Measurements from ENCODE around the gene LMF2.
"Not testable (repeated sequence)": the region's sequence is repeated elsewhere in the genome, so short reads cannot be mapped to it uniquely, and the experiment has no call there.

The LMF2 gene

DNA sequence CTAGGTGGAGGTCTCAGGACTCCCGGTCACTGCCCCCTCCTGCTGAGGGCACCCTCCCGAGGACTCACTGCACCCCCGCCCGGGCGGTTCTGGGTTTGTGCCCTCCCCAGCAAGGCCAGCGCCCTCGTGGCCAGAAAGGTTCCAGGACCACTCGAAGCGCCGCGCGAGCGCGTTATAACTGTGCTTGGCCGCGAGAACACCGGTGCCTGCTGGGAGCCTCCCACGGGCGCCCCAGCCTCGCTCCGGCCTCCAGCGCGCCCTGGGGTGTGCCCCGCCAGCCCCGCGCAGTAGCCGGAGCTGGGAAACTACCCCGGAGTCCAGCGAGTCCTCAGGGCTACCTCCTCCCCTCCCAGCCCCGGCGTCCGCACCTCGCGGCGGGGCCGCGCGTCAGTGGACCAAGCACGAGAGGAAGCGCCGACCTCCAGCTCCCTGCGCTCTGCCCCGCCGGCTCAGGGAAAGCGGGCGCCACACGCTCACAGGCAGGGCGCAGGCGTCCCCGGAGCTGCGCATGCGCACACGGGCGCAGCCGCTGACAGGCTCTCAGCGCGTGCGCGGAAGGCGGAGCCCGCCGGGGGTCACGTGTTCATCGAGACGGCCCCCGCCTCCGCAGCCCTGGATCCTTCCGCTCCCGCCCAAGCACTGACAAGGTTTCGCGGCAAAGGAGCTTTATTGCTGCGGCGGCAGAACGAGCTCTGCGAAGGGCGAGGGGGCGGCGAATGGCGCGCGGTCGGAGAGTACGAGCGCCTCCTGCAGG is 17.8 kb upstream of the LMF2 start, which contains the start of gene SCO2:
Gene SCO2 (minus strand): TSS at position 495 of the 754 bp plus-strand sequence. CDS start 1,187 bp downstream, outside the sequence.
- DNase-seq (ENCODE audit: low read depth, low spot score): peak; percentile 87
- H3K27ac ChIP-seq: peak within 1 kb of the TSS; percentile 77

DNA sequence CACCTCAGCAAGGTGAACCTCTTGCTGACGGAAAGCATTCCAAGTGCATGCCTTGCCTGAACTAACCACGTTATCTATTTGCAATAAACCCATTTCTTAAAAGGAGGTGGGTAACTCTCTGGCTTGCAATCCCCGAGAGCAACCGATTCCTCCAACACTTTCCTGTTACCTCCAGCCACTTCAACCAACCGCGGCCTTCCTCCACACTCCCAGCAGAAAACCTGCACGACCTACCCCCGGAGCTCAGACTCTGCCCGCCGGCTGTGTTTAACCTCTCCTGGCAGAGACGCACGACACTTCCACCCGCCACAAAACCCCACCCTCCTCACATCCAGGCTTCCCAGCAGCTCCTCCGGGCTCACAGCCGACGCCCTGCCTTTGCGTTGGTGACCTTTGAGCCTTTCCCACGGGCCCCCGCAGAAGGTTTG is 17.2 kb upstream of the LMF2 start:
- no peak for DNase-seq (ENCODE audit: low read depth, low spot score)
- peak overlapping the region; percentile 77 for H3K27ac ChIP-seq

DNA sequence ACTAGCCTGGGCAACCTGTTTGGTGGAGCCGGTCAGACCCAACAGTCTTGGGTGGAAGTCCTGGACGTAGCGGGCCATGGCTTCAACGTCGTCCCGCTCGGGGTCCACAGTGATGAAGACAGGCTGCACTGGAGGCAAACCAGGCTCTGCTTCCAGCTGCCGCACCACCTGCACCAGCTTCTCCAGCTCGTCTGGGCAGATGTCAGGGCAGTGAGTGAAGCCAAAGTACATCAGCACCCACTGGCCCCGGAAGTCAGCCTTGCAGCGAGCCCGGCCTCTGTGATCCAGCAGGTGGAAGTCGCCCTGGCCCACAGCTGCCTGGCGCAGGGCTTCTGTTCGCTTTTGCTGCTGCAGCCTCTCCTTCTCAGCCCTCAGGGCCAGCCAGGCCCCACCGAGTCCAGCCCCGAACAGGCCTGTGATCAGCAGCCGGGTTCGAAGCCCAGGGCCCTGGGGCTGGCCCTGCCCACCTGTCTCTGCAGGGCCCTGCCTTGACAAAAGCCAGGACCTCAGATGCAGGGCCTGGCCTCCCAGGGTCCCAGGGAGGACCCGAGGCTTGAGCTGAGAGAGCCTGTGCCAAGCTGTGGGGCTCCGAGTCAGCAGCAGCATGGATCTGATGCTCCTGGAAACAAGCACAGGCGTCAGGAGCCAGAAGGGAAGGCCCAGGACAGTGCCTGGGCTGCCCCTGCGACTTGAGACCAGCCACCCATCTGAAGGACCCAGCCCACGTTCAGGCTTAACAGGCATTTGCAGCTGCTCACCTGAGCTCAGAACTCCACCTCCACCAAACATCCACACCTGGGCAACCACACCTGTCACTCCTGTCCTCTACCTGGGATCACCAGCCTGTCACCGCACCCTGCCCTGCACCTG is 16.5 kb upstream of the LMF2 start:
- DNase-seq (ENCODE audit: low read depth, low spot score): no peak
- peak overlapping the region; percentile 77 for H3K27ac ChIP-seq

DNA sequence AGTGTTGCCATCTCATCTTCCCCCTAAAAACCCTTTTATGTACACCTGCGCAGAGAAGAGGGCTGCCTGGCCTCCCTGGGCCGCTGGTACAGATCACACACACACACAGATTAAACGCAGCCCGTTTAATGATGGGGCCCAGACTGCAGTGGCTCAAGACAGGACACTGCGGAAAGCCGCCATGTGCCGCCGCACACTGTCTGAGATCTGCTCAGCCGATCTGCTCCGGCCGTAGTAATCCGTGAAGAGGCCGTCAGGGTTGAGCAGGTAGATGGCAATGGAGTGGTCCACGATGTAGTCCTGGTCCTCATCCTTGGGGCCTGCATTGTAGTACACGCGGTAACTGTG is 15.9 kb upstream of the LMF2 start:
- no peak for DNase-seq (ENCODE audit: low read depth, low spot score)
- no peak overlapping the region for H3K27ac ChIP-seq

DNA sequence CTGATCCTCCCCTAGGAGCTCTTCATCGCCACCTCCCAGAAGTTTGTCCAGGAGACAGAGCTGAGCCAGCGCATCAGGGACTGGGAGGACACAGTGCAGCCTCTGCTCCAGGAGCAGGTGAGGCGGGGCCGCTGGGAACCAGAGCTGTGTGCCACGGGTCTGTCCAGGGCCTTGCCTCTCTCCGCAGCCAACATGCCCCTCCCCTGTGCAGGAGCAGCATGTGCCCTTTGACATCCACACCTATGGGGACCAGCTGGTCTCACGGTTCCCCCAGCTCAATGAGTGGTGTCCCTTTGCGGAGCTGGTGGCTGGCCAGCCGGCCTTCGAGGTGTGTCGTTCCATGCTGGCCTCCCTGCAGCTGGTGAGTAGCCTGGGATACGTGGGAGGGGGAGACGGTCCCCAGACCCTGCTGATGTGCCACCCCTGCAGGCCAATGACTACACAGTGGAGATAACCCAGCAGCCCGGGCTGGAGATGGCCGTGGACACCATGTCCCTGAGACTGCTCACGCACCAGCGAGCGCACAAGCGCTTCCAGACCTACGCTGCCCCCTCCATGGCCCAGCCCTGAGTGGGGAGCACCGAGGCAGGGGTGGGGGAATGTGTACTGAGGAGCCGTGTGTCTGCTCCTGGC is 15.4 kb upstream of the LMF2 start:
- H3K27ac ChIP-seq: no peak overlapping the region
- no peak for DNase-seq (ENCODE audit: low read depth, low spot score)

DNA sequence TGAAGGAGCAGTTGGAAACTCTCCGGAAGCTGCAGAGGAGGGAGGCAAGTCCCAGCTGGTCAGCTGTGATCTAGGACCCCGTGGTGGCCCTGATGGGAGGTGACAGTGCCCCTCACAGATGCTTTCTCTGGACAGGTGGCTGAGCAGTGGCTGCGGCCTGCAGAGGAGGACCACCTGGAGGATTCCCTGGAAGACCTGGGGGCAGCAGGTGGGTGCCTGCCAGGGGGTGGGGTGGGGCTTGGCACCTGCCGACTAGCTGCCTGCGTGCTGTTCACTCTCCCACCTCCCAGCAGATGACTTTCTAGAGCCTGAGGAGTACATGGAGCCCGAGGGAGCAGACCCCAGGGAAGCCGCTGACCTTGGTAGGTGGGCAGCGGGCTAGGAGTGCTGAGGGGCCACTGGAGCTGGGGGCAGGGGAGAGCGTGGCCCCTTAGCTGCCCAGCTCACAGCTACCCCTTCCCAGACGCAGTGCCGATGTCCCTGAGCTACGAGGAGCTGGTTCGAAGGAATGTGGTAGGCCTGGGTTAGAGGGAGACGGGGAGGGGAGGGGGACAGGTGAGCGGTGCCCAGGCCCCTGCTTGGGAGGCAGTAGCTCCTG is 14.8 kb upstream of the LMF2 start:
- no peak for DNase-seq (ENCODE audit: low read depth, low spot score)
- H3K27ac ChIP-seq: no peak overlapping the region

DNA sequence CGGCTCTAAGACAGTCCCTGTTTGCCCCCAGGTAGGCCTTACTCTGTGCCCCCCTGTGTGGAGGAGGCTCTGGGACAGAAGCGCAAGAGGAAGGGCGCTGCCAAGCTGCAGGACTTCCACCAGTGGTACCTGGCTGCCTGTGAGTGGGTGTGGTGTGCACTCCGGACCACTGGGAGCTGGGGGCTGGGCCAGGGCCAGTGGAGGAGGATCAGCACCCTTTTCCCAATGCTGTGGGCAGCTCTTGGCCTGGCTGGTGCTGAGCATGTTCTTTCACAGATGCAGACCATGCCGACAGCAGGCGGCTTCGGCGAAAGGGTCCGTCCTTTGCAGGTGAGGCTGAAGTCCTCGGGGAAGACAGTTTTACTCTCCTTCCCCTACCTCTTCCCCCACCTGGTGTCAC is 14.2 kb upstream of the LMF2 start:
- H3K27ac ChIP-seq: no peak overlapping the region
- DNase-seq (ENCODE audit: low read depth, low spot score): no peak

DNA sequence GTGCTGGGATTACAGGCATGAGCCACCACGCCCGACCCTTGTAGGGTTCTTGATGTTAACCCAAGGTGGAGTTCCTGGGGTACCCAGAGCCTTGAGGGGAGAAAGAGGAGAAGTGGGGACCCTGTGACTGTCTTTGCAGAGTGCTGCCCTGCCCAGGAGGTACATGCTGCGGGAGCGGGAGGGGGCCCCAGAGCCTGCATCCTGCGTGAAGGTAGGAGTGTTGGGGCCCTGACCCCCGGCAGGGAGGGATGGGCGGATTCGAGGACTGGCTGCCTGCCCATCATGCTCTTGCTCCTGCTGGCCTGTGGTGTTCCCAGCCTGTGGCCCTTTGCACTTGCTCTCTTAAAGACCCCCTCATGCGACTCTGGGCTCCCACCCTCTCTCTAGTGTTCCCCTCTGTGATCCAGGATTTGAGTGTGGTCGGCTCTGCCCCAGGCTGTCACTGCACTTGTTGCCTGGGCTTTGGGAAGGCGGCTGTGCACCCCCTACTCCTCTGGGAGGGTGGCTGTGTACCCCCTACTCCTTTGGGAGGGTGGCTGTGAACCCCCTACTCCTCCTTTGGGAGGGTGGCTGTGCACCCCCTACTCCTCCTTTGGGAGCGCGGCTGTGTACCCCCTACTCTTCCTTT is 13.4 kb upstream of the LMF2 start:
- DNase-seq (ENCODE audit: low read depth, low spot score): no peak
- H3K27ac ChIP-seq: no peak overlapping the region

DNA sequence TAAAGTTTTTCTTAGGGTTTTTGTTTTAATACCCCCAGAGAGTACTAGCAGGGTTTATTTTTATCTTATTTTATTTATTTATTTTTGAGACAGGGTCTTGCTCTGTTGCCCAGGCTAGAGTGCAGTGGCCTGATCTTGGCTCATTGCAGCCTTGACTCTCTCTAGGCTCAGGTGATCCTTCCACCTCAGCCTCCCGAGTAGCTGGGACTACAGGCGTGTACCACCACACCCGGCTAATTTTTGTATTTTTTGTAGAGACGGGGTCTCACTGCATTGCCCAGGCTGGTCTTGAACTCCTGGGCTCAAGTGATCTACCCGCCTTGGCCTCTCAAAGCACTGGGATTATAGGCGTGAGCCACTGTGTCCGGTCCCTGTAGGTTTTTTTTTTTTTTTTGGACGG is 12.7 kb upstream of the LMF2 start:
- DNase-seq (ENCODE audit: low read depth, low spot score); H3K27ac ChIP-seq: not testable (repeated sequence)

DNA sequence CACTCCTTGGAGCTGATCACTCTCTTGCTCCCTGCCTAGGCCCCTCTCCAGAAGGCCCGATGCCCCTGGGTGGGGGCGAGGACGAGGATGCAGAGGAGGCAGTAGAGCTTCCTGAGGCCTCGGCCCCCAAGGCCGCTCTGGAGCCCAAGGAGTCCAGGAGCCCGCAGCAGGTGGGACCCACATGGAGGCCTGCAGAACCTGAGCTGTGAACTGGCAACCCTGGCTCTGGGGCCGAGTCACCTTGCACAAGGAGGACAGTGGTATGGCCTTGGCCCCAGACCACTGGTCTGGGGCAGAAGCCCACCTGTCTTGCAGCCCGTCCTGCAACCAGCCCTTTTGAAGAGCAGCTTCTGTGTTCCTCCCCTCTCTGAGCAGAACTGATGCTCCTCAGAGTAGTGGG is 11.6 kb upstream of the LMF2 start:
- no peak for DNase-seq (ENCODE audit: low read depth, low spot score)
- H3K27ac ChIP-seq: no peak overlapping the region

DNA sequence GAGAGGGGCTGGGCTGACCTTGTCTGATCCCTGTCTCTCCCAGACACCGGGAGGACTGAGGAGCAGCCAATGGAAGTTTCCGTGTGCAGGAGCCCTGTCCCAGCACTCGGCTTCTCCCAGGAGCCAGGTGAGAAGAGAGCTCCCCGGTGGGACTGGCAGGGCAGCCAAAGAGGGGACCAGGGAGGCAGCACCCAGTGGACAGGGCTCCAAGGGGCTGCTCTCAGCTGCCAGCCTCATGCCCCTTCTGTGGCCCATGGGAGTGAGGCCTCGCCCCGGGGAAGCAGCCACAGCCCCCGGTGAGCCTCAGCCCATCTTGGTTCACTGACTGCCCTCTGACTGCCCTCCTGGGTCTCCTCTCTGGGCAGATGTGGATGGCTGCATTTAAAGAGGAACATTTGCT is 11.1 kb upstream of the LMF2 start:
- no peak overlapping the region for H3K27ac ChIP-seq
- no peak for DNase-seq (ENCODE audit: low read depth, low spot score)

DNA sequence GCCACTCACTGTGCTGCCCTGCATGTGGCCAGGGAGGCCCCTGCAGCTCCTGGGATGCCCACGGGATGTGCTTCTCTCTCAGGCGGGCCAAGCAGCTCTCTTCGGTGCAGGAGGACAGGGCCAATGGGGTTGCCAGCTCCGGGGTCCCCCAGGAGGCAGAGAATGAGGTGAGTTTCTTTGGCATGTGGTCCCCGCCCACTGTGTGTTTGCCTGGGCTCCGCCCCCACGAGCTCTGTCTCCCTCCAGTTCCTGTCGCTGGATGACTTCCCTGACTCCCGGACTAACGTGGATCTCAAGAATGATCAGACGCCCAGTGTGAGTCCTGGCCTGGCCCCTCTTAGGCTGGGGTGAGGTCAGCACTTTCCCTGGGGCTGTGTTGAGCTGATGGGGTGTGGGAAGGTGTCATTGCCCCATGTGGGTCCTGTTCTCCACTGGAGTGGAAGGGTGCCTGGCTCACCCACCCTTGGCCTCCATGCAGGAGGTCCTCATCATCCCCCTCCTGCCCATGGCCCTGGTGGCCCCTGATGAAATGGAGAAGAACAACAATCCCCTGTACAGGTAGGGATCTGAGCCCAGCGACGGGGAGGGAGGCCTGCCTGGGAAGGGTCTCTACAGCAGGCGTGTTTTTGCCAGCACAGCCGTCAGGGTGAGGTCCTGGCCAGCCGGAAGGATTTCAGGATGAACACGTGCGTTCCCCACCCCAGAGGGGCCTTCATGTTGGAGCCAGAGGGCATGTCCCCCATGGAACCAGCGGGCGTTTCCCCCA is 10.2 kb upstream of the LMF2 start:
- no peak for DNase-seq (ENCODE audit: low read depth, low spot score)

DNA sequence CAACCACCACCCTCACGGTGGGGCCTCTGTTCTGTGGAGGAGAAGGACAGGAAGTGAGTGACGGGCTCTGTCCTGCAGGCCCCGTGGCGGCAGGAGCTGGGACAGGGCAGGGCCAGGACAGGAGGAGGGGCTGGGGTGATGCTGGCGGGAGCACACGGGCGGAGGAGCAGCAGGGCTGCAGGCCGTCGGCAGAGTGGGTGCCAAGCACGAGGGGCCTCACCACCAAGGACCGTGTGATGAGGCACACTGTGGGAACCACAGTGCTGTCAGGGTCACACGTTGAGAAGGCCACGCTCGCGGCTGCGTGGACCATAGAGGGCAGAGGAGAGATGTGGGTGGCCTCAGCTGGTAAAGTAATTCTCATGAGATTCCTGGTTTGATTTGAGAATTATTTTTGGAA is 9.4 kb upstream of the LMF2 start:
- no peak for DNase-seq (ENCODE audit: low read depth, low spot score)
- no peak overlapping the region for H3K27ac ChIP-seq

More for the DNA sequence above, 10.2 kb upstream of the LMF2 start:
- no peak overlapping the region for H3K27ac ChIP-seq

DNA sequence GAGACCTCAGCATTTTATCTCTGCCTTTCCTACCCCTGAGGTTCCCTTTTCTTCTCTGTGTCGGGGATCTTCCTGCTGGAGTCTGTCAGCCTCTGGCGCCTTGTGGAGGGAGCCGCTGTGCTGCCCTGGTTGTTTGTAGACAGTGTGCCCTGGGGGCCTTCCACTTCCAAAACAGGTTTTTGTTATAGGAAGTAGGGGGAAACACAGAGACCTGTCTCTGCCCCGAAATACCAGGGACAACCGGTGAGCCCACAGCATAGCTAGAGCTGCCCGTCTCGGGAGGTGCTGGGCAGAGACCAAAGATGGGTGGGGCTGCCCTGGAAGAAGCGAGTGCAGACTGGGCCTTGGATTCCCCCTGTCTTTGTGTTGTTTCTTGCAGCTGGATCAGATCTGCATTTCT is 8.6 kb upstream of the LMF2 start:
- no peak overlapping the region for H3K27ac ChIP-seq
- no peak for DNase-seq (ENCODE audit: low read depth, low spot score)

DNA sequence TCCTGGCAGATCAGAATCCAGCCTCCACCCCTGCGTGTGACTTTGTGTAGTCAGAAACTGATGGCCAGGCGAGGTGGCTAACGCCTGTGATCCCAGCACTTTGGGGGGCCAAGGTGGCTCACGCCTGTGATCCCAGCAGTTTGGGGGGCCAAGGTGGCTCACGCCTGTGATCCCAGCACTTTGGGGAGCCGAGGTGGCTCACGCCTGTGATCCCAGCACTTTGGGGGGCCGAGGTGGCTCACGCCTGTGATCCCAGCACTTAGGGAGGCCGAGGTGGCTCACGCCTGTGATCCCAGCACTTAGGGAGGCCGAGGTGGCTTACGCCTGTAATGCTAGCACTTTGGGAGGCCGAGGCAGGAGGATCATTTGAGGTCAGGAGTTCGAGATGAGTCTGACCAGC is 5.7 kb upstream of the LMF2 start:
- no peak for DNase-seq (ENCODE audit: low read depth, low spot score)
- no peak overlapping the region for H3K27ac ChIP-seq

DNA sequence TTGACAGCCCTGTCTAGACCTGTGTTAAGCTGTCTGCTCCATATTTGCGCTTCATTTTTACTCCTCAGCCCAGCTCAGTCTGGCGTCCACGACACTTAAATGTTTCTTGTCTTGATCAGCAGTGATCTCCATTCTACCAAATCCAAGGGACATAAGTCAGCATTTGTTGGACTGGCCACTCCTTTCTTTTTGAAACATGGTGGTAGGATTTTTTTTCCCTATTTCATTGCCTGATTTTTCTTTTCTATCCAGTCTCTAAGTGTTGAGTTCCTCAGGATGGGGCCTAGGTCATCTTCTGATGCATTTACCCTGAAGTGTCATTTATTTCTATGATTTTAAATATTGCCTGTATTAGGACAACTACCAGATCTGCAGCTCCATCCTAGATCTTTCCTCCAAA is 1.4 kb upstream of the LMF2 start:
- DNase-seq (ENCODE audit: low read depth, low spot score): no peak
- peak overlapping the region; percentile 55 for H3K27ac ChIP-seq

DNA sequence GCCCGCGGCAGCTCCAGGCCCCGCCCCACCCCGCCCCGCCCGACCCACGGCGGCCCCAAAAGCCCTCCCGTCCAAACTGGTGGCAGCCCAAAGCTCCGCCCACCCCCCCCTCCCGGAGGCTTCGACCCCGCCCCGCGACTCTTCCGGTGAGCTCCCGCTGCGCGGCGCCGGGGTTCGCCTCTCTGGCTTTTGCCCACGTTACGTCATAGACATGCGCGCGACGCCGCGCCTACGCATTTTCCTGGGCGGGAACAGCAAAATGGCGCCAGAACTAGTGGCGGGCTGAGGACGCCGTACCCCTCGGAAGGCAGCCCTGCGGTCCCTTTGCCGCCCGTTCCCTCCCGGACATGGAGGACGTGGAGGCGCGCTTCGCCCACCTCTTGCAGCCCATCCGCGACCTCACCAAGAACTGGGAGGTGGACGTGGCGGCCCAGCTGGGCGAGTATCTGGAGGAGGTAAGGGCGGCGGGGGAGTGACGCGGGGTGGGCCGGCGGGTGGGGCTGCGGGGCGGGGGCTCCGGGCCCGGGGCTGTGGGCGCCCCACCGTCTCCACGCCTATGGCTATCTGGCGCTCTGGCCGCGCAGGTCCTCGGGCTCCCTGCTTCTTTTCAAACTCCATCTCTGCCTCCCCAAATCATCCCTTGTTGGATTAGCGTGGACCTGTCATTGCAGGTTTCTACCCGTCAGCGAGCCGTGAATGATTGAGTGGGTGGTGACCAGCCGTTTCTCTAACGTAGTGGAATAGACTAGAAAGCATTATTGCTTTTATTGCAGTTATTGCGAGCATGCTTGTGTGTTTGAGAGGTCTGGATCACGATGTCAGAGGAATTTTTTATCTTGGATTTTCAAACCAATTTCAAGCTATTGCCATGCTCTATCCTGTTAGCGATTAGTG is 736 bp upstream of the LMF2 start, which contains the start of gene NCAPH2:
Gene NCAPH2 (plus strand): TSS at position 234 of the 894 bp plus-strand sequence. CDS start 114 bp downstream, at position 348.
- peak; percentile 78 for DNase-seq (ENCODE audit: low read depth, low spot score)
- peak within 1 kb of the TSS; percentile 55 for H3K27ac ChIP-seq

Data from epithelial cell of prostate (primary cell).